Neuronal stem cell (in vitro differentiated cells): ENCODE data around the gene MAGEA10.
"Not testable (repeated sequence)": the region's sequence is repeated elsewhere in the genome, so short reads cannot be mapped to it uniquely, and the experiment has no call there.

Experiments
- DNase-seq: peaks from one replicate; pipeline ENCODE4 v3.0.0-alpha.2; 2013; ENCODE audit warnings: low spot score
- H2AFZ ChIP-seq: one replicate; pipeline ENCODE4 v1.6.1; 2013; ENCODE audit warnings: mild to moderate bottlenecking, low read length, inconsistent platforms
- H2AK5ac ChIP-seq: 2 replicates; pipeline ENCODE4 v1.6.1; 2013; ENCODE audit warnings: low read depth, mild to moderate bottlenecking, inconsistent platforms, low read length, moderate library complexity, mixed read lengths
- H2BK120ac ChIP-seq: 2 replicates; pipeline ENCODE4 v1.6.1; 2013; ENCODE audit warnings: low read depth, mild to moderate bottlenecking, inconsistent platforms, low read length, moderate library complexity, mixed read lengths
- H2BK12ac ChIP-seq: one replicate; pipeline ENCODE4 v1.6.1; 2013; ENCODE audit warnings: low read length, inconsistent platforms
- H2BK15ac ChIP-seq: 2 replicates; pipeline ENCODE4 v1.6.1; 2013; ENCODE audit warnings: mild to moderate bottlenecking, low read length, inconsistent platforms, mixed read lengths
- H2BK5ac ChIP-seq: one replicate; pipeline ENCODE4 v1.6.1; 2013; ENCODE audit warnings: inconsistent platforms, mild to moderate bottlenecking, low read length, moderate library complexity
- H3K14ac ChIP-seq: one replicate; pipeline ENCODE4 v1.6.1; 2013; ENCODE audit warnings: low read length, inconsistent platforms
- H3K18ac ChIP-seq: 2 replicates; pipeline ENCODE4 v1.6.1; 2013; ENCODE audit warnings: low read length, inconsistent platforms
- H3K23ac ChIP-seq: 2 replicates; pipeline ENCODE4 v1.6.1; 2013; ENCODE audit warnings: low read depth, mild to moderate bottlenecking, mixed read lengths, low read length, inconsistent platforms; ENCODE audit not compliant: poor library complexity
- H3K27ac ChIP-seq: replicated peaks from 3 replicates; pipeline ENCODE4 v1.5.1; 2013; ENCODE audit warnings: low read length, inconsistent platforms
- H3K27me3 ChIP-seq, 3 experiments: 2 replicates each; pipeline ENCODE4 v1.6.1; 2013; ENCODE audit warnings: low read length in 3 of 3, mild to moderate bottlenecking in 2 of 3, inconsistent platforms in 1 of 3, low read depth in 1 of 3, mixed read lengths in 1 of 3, moderate library complexity in 1 of 3; ENCODE audit not compliant: control insufficient read depth in 3 of 3, insufficient read depth in 3 of 3
- H3K36me3 ChIP-seq, 2 donors: replicated peaks in 1 of 2; 2 replicates each; pipeline ENCODE4 v1.6.1; 2013; ENCODE audit warnings: low read length in 2 of 2; ENCODE audit not compliant: control insufficient read depth in 2 of 2, insufficient read depth in 2 of 2
- H3K4ac ChIP-seq: 2 replicates; pipeline ENCODE4 v1.6.1; 2013; ENCODE audit warnings: inconsistent platforms, mild to moderate bottlenecking, low read length, moderate library complexity
- H3K4me1 ChIP-seq, 2 donors: 1 replicate in 1 of 2; 2 replicates in 1 of 2; pipeline ENCODE4 v1.6.1; 2013; ENCODE audit warnings: low read length in 2 of 2, low read depth in 1 of 2; ENCODE audit not compliant: control insufficient read depth in 2 of 2, insufficient read depth in 1 of 2
- H3K4me2 ChIP-seq: one replicate; pipeline ENCODE4 v1.6.1; 2013; ENCODE audit warnings: mild to moderate bottlenecking, low read length, inconsistent platforms; ENCODE audit not compliant: insufficient read depth, poor library complexity, severe bottlenecking
- H3K4me3 ChIP-seq, 2 donors: 2 replicates each; pipeline ENCODE4 v1.5.1; 2013; ENCODE audit warnings: low read length in 2 of 2, mild to moderate bottlenecking in 2 of 2, inconsistent platforms in 1 of 2, moderate library complexity in 1 of 2
- H3K79me1 ChIP-seq: one replicate; pipeline ENCODE4 v1.6.1; 2013; ENCODE audit warnings: low read depth, mild to moderate bottlenecking, inconsistent platforms, low read length, moderate library complexity
- H3K9ac ChIP-seq: one replicate; pipeline ENCODE4 v1.6.1; 2013; ENCODE audit warnings: mild to moderate bottlenecking, low read depth, low read length, inconsistent platforms; ENCODE audit not compliant: poor library complexity
- H3K9me3 ChIP-seq, 2 donors: replicated peaks in 1 of 2; 2 replicates each; pipeline versions ENCODE3 to v1.6.1; 2013; ENCODE audit warnings: low read length in 2 of 2, mild to moderate bottlenecking in 2 of 2, inconsistent platforms in 1 of 2, low read depth in 1 of 2, mixed read lengths in 1 of 2, moderate library complexity in 1 of 2; ENCODE audit not compliant: control insufficient read depth in 2 of 2, insufficient read depth in 1 of 2
- H4K8ac ChIP-seq: one replicate; pipeline ENCODE4 v1.6.1; 2013; ENCODE audit warnings: low read depth, mild to moderate bottlenecking, inconsistent platforms, low read length, moderate library complexity
- H4K91ac ChIP-seq: one replicate; pipeline ENCODE4 v1.6.1; 2013; ENCODE audit warnings: low read length, low read depth, mild to moderate bottlenecking, inconsistent platforms; ENCODE audit not compliant: poor library complexity
- WGBS, 2 donors: extraction: QIAGEN DNeasy Blood & Tissue Kit; methylation state at CpG; one replicate each; pipeline ENCODE4 v1.1.7; 2013; ENCODE audit warnings: missing lambda C conversion rate in 2 of 2, mixed read lengths in 1 of 2; ENCODE audit not compliant: insufficient read length in 2 of 2, insufficient replicate concordance in 1 of 2; ENCODE audit errors: extremely low coverage in 2 of 2; 5-methylcytosine and 5-hydroxymethylcytosine counted together

MAGEA10 gene

DNA sequence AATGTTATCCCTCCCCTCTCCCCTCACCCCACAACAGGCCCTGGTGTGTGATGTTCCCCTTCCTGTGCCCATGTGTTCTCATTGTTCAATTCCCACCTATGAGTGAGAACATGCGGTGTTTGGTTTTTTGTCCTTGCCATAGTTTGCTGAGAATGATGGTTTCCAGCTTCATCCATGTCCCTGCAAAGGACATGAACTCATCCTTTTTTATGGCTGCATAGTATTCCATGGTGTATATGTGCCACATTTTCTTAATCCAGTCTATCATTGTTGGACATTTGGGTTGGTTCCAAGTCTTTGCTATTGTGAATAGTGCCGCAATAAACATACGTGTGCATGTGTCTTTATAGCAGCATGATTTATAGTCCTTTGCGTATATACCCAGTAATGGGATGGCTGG is 35.5 kb upstream of the MAGEA10 start:
- H3K9me3 ChIP-seq: not testable (repeated sequence)
- no CpG with 5 or more reads among the region's 4 CpGs for WGBS, 2 donors

DNA sequence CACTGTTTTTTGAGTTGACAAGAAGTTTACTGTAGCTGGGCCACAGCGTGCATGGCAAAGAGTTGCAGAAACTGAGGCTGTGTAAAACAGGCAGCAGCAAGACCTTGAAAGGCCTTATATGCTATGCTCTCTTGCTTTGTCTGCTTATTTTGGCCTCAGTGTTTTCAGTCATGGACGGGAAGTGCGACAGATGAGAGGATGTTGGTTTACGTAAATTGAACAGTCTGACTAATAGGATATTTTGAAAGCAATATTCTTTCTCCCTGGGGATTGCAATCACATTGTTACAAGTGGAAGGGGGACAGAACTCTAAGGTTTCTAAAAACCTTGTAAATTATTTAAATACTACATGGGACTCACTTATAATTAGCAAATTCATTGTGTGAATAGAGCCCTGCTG is 32.2 kb upstream of the MAGEA10 start:
- WGBS, 2 donors: no CpG with 5 or more reads among the region's 4 CpGs
- H3K27me3 ChIP-seq: no peaks in the 10 kb centered on the region
- H3K4ac ChIP-seq: no peak overlapping the region
- DNase-seq: no peak
- no peak overlapping the region for H4K8ac ChIP-seq
- no peak overlapping the region for H3K27ac ChIP-seq
- H3K4me1 ChIP-seq: no peaks in the 10 kb centered on the region
- H3K4me3 ChIP-seq: no peak overlapping the region
- H2BK5ac ChIP-seq: no peak overlapping the region
- no peaks in the 10 kb centered on the region for H3K36me3 ChIP-seq
- H2AK5ac ChIP-seq: no peak overlapping the region
- no peak overlapping the region for H3K18ac ChIP-seq
- no peak overlapping the region for H2BK120ac ChIP-seq
- H3K4me2 ChIP-seq: no peak overlapping the region
- no peak overlapping the region for H3K9ac ChIP-seq
- H2BK15ac ChIP-seq: no peak overlapping the region
- no peaks in the 10 kb centered on the region for H3K9me3 ChIP-seq
- H3K23ac ChIP-seq: no peak overlapping the region
- no peak overlapping the region for H2BK12ac ChIP-seq
- no peak overlapping the region for H3K14ac ChIP-seq
- no peak overlapping the region for H2AFZ ChIP-seq
- no peaks in the 10 kb centered on the region for H3K79me1 ChIP-seq
- no peak overlapping the region for H4K91ac ChIP-seq

More for the DNA sequence above, 35.5 kb upstream of the MAGEA10 start:
- not testable (repeated sequence) for DNase-seq, H3K4me2 ChIP-seq, H4K8ac ChIP-seq, H3K23ac ChIP-seq, H3K4ac ChIP-seq, H3K18ac ChIP-seq, H3K36me3 ChIP-seq, H2BK5ac ChIP-seq, H2BK15ac ChIP-seq, H3K79me1 ChIP-seq, H2BK12ac ChIP-seq, H3K27ac ChIP-seq, H3K14ac ChIP-seq, H2AK5ac ChIP-seq, H3K4me3 ChIP-seq, H2BK120ac ChIP-seq, H3K4me1 ChIP-seq, H3K27me3 ChIP-seq, H3K9ac ChIP-seq, H4K91ac ChIP-seq, H2AFZ ChIP-seq

DNA sequence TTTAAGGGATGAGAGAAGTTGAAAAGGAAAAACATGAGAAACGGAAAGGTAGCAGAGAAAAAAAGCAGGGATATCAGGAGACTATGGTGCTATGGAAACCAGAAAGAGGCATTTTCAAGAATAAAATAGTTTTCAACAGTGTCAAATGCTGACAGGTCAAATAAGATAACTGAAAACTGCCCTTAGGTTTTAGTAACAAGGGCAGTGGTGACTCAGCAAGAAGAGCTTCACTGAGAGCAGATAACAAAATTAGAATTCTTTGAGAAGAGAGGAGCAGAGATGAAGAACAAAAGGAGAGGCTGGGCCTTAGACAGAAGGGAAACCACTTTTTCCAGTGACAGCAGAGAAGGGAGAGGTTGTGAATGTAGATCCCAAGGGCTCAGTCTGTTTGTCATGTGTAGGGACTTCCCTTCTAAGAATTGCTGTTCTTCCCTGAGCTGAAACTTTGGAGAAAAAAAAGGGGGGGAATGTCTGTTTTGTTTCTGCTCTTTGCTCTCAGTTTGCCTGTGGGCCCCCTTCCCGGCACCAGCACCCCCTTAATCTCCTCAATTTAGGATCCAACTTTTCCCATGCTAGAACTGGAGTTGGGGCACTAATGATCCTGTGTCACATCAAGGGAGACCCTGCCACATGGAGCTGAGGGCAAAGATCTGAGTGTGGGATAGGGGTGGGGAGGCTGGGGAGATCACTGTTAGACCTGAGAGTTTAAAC is 26.8 kb upstream of the MAGEA10 start:
- no peak overlapping the region for H3K4me3 ChIP-seq
- no peak for DNase-seq

DNA sequence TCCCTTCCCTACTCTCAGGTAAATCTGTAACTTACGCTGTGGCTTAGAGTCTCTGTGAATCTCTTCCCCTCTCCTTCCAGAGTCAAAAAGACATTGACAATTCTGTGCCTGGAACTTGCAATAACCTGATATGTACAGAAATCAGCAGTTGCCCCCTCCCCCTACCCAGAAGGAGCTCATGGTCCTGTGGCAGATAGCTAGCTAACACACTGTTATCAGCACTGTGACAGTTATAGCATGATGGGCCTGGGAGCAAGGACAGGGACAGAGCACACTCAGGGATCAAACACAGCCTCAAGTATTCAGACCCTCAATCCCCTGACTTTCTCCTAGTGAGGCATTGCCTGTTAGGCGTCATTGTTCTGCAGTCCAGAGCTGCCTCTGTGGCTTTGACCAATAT is 18.7 kb upstream of the MAGEA10 start:
- H2BK5ac ChIP-seq: no peak overlapping the region
- no peaks in the 10 kb centered on the region for H3K36me3 ChIP-seq
- H3K4me3 ChIP-seq: no peak overlapping the region
- peaks cover 0 to 9% of the 10 kb centered on the region in 2 donors for H3K4me1 ChIP-seq
- H3K4me2 ChIP-seq: no peak overlapping the region
- H2BK15ac ChIP-seq: no peak overlapping the region
- no peaks in the 10 kb centered on the region for H3K27me3 ChIP-seq
- H3K18ac ChIP-seq: no peak overlapping the region
- H3K9ac ChIP-seq: no peak overlapping the region
- H4K91ac ChIP-seq: no peak overlapping the region
- no peak overlapping the region for H3K23ac ChIP-seq
- no peak overlapping the region for H3K14ac ChIP-seq
- no peaks in the 10 kb centered on the region for H3K79me1 ChIP-seq
- H2AK5ac ChIP-seq: no peak overlapping the region
- H2BK12ac ChIP-seq: no peak overlapping the region
- no peak overlapping the region for H4K8ac ChIP-seq
- H2AFZ ChIP-seq: no peak overlapping the region
- DNase-seq: no peak
- WGBS, 2 donors: no CpG with 5 or more reads among the region's 2 CpGs
- no peak overlapping the region for H3K27ac ChIP-seq
- H2BK120ac ChIP-seq: no peak overlapping the region
- no peaks in the 10 kb centered on the region for H3K9me3 ChIP-seq
- no peak overlapping the region for H3K4ac ChIP-seq

More for the DNA sequence above, 26.8 kb upstream of the MAGEA10 start:
- no peak overlapping the region for H4K8ac ChIP-seq
- no peak overlapping the region for H3K27ac ChIP-seq
- H3K23ac ChIP-seq: no peak overlapping the region
- no peak overlapping the region for H2AFZ ChIP-seq
- no peak overlapping the region for H3K4ac ChIP-seq
- H2BK12ac ChIP-seq: no peak overlapping the region
- H2BK120ac ChIP-seq: no peak overlapping the region
- no peak overlapping the region for H4K91ac ChIP-seq
- H3K9me3 ChIP-seq: no peaks in the 10 kb centered on the region
- no peaks in the 10 kb centered on the region for H3K4me1 ChIP-seq
- H3K4me2 ChIP-seq: no peak overlapping the region
- no peaks in the 10 kb centered on the region for H3K36me3 ChIP-seq
- no peak overlapping the region for H2BK15ac ChIP-seq
- H3K27me3 ChIP-seq: no peaks in the 10 kb centered on the region
- H3K79me1 ChIP-seq: peaks cover 1% of the 10 kb centered on the region
- WGBS, 2 donors: no CpG with 5 or more reads among the region's 2 CpGs
- H2AK5ac ChIP-seq: no peak overlapping the region
- no peak overlapping the region for H3K9ac ChIP-seq
- no peak overlapping the region for H3K18ac ChIP-seq
- H3K14ac ChIP-seq: no peak overlapping the region
- H2BK5ac ChIP-seq: no peak overlapping the region
